ENCODE measurements around the gene DET1. TPM values are rescaled to one million over a fixed set of nuclear protein-coding genes. Genes with fewer than 3 reads are reported as not detected.
"Not testable (repeated sequence)": the region's sequence is repeated elsewhere in the genome, so short reads cannot be mapped to it uniquely, and the experiment has no call there.

The DET1 gene
- total RNA-seq, 1 donor from 2014 or later = 7.6 TPM

DNA sequence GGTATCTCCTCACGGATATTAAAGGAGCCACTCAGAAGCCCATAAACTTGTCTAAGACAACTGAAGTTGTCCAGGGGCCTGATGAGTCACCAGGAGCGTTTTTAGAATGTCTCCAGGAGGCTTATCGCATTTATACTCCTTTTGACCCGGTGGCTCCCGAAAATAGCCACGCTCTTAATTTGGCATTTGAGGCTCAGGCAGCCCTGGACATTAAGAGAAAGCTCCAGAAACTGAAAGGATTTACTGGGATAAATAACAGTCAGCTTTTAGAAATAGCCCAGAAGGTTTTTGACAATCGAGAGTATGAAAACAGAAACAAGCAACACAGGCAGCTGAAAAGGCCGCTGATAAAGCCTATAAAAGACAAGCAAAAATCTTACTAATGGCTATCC is 4.1 kb downstream of the DET1 start:
- ATAC-seq (peak; percentile 8), DNase-seq (no peak)
- intact Hi-C loops (cut with micrococcal nuclease) = no loop called here

- DNase-seq = no peak
- intact Hi-C loops (cut with micrococcal nuclease) = no loop called here
- no peak for ATAC-seq
These were observed 4.7 kb downstream of the DET1 start for GRCh38 chr15:88541709-88542341.

- DNase-seq; intact Hi-C loops (cut with micrococcal nuclease); ATAC-seq: not testable (repeated sequence)
These were observed 5.4 kb downstream of the DET1 start for GRCh38 chr15:88541111-88541510.

DNA sequence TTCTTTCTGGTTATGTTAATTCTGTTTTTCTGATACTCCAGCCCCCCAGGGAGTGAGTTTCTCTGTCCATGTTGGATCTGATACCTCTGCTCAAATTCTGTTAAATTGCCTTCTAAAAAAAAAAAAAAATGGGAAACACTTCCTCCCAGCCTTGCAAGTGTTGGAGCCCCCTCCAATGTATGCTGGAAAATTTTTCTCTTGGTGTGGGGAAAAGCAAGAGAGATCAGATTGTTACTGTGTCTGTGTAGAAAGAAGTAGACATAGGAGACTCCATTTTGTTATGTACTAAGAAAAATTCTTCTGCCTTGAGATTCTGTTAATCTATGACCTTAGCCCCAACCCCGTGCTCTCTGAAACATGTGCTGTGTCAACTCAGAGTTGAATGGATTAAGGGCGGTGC is 6.1 kb downstream of the DET1 start:
- ATAC-seq; intact Hi-C loops (cut with micrococcal nuclease); DNase-seq: not testable (repeated sequence)

DNA sequence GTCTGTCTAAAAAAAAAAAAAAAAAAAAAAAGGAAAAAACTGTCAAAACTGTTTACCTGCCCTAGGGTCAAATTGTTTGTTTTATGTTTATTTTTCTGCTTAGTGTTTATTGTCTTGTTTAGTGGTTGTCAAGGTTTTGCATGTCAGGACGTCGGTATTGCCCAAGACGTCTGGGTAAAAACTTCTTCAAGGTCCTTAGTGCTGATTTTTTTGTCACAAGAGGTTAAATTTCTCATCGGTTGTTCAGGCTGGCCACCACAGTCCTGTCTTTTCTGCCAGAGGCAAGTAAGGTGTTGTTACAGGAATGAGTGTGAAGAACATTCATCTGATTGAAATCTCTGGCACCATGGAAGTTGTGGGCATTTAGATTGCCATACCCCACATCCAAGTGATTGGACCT is 7.0 kb downstream of the DET1 start:
- DNase-seq (no peak), ATAC-seq (no peak)
- intact Hi-C loops (cut with micrococcal nuclease) = no loop called here

GRCh38 chr15:88538972-88539371 is 7.5 kb downstream of the DET1 start:
- intact Hi-C loops (cut with micrococcal nuclease) = no loop called here
- ATAC-seq (no peak), DNase-seq (no peak)

DNA sequence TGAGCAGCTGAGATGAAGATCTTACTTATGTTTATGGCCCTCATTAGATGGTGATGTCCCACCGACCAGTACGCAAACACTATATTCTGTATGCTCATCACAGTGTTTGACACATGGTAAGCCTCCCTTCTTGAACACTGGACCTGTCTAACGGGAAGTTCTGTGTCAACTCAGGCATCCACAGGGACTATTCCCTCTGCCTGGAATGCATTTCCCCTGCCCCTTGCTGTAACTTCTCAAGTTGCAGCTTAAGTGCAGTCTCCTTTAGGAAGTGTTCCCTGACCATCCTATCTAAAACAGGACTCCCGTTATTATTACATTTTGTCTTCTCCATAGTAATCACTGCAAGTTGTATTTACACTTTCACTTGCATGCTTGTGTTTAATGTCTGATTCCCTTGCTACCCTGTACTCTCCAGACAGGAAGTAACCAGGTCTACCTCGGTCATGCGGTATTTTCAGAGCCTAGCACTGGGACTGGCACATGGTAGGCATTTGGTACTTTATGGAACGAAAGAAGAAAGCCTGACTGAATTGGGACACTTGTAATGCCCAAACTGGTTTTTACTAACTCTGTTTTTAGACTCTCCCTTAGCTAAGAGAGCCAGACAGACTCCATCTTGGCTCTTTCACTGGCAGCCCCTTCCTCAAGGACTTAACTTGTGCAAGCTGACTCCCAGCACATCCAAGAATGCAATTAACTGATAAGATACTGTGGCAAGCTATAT is 8.7 kb downstream of the DET1 start:
- ATAC-seq (no peak), DNase-seq (no peak)
- intact Hi-C loops (cut with micrococcal nuclease) = no loop called here

DNA sequence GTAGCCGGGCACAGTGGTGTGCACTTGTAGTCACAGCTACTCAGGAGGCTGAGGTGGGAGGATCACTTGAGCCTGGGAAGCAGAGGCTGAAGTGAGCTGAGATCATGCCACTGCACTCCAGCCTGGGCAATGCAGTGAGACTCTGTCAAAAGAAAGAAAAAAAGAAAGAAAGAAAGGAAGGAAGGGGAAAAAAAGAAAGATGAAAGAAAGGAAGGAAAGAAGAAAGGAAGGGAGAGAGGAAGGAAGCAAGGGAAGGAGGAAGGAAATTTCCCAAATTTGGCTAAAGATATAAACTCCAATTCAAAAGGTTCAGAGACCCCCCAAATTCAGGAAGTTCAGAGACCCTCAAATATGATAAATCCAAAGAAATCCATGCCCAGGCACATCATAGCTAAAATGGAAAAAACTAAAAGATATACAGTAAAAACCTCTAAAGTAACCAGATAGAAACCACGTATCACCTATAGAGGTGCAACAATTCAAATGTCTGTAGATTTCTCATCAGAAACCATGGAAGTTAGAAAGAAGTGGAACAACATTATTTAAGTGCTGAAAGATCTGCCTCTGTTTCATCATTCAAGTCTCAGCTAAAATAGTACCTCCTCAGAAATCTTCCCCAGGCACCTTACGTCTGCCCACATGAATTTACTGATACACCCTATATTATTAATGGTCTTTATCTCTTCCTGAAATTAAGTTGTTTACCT is 10.7 kb downstream of the DET1 start:
- ATAC-seq (no peak), DNase-seq (no peak)
- intact Hi-C loops (cut with micrococcal nuclease) = no loop called here

GRCh38 chr15:88535100-88535499 is 11.4 kb downstream of the DET1 start:
- ATAC-seq = no peak
- no peak for DNase-seq
- intact Hi-C loops (cut with micrococcal nuclease) = no loop called here

- DNase-seq (no peak), ATAC-seq (no peak)
- intact Hi-C loops (cut with micrococcal nuclease) = no loop called here
These were observed 13.1 kb downstream of the DET1 start for GRCh38 chr15:88533376-88533775.

DNA sequence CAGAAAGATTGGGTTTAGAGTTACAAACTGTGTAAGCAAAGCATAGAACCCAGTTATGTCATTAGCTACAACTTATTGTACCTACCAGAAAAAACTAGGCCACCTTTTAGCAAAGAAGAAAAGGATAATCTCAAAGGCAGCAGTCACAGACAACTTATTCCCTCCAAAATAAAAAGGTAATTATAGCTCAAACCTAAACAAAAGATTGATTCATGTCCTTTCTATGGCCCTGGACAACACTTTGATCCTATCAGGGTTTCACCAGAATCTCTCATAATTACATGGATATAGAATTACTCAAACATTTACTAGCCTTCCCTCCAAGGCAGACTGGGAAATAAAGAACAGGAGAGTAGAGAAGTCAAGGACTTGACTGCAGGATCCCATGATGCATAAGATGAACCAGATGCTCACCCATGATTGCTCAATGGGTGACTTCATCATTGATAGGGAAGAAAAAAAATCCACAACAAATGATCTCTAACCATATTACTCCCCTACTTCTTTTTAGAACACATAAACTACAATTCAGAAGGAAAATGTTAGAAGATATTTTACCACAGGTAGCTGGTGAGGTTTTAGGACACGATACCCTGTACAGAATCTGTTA is 17.4 kb downstream of the DET1 start:
- ATAC-seq (no peak), DNase-seq (no peak)

GRCh38 chr15:88526247-88526879 is 20.1 kb downstream of the DET1 start:
- intact Hi-C loops (cut with micrococcal nuclease) = no loop called here
- no peak for DNase-seq
- peak; percentile 82 for ATAC-seq

More for the DNA sequence above, 17.4 kb downstream of the DET1 start:
- intact Hi-C loops (cut with micrococcal nuclease) = no loop called here

GRCh38 chr15:88525418-88525817 is 21.1 kb downstream of the DET1 start:
- DNase-seq (no peak), ATAC-seq (no peak)
- intact Hi-C loops (cut with micrococcal nuclease) = no loop called here

- intact Hi-C loops (cut with micrococcal nuclease); ATAC-seq; DNase-seq: not testable (repeated sequence)
These were observed 22.4 kb downstream of the DET1 start for GRCh38 chr15:88524094-88524493.

DNA sequence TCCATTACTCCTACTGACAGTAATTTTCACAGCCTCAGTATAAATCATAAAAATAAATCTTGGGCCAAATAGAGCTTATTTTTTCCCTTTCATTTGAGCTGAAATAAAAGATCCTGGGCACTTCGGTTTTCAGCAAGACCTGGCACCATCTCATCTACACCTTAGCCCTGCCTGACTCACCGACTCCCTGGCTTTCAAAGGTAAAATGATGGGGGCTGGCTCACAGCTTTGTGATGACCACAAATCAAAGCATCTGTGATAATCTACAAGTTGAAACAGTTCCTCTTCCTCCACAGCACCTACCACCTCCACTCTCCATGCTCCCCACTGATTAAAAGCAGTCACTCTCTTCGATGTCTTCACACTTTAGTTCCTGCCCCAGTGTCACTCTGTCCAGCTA is 27.6 kb downstream of the DET1 start:
- ATAC-seq (no peak), DNase-seq (no peak)
- intact Hi-C loops (cut with micrococcal nuclease) = no loop called here

GRCh38 chr15:88513195-88513594 is 33.3 kb downstream of the DET1 start:
- no peak for ATAC-seq
- intact Hi-C loops (cut with micrococcal nuclease) = no loop called here
- no peak for DNase-seq

- no peak for ATAC-seq
- no peak for DNase-seq
- intact Hi-C loops (cut with micrococcal nuclease) = no loop called here
These were observed 33.9 kb downstream of the DET1 start for GRCh38 chr15:88512601-88513000.

DNA sequence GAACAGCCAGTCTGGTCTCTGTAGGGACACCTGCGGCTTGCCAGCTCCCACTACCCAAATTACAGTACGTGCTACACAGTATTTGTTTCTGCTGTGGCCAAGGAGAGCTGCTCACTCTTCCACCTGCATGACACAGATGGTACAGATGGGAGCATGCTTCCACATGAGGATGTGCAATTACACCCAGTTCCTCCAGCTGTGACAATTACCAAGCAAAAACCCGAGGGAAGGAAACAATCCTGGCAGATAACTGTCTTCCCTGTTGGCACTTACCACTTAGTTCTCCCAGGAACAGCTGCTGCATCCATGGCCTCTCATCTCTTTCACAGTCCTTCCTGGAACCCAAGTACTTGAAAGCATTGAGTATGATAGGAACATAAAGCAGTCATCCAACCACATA is 34.4 kb downstream of the DET1 start:
- DNase-seq = no peak
- no peak for ATAC-seq

DNA sequence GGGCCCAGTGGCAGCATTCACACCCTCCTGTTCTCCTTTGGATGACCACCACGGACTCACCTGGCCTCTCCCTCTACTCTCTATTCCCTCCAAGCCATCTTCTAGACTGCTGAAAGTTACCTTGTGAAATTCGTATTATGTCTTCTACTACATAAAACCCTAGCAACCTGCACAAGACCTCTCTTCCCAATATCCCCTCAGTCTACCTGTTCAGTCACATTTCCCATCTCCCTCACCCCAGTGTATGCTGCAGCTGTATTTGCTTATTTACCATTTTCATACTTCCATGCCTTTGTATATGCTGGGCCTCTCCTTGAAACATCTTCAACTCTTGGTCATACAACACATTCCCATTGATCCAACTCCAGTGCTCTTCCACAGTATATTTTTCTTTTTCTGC is 35.3 kb downstream of the DET1 start:
- DNase-seq (no peak), ATAC-seq (no peak)
- intact Hi-C loops (cut with micrococcal nuclease) = no loop called here

More for the DNA sequence above, 34.4 kb downstream of the DET1 start:
- intact Hi-C loops (cut with micrococcal nuclease) = no loop called here

- ATAC-seq (no peak), DNase-seq (no peak)
- intact Hi-C loops (cut with micrococcal nuclease) = no loop called here
These were observed 36.5 kb downstream of the DET1 start for GRCh38 chr15:88509964-88510363.

All from left ventricle myocardium superior (tissue), 1 donor.